B cell (primary cell): Measurements from ENCODE around the gene LBHD1.

Experiments used
- EZH2 ChIP-seq: IDR thresholded peaks from 2 replicates; pipeline ENCODE4 v1.6.1; 2012; ENCODE audit warnings: borderline replicate concordance, low read depth, mild to moderate bottlenecking, moderate library complexity, low read length; ENCODE audit not compliant: insufficient read depth, poor library complexity, severe bottlenecking
- TF ChIP-seq, protein P1 (sequence below): fragments of 200-600 bp; IDR thresholded peaks from one replicate; pipeline ENCODE4 v1.8.0; 2022; ENCODE audit warnings: antibody characterized with exemption, mild to moderate bottlenecking

DNA sequence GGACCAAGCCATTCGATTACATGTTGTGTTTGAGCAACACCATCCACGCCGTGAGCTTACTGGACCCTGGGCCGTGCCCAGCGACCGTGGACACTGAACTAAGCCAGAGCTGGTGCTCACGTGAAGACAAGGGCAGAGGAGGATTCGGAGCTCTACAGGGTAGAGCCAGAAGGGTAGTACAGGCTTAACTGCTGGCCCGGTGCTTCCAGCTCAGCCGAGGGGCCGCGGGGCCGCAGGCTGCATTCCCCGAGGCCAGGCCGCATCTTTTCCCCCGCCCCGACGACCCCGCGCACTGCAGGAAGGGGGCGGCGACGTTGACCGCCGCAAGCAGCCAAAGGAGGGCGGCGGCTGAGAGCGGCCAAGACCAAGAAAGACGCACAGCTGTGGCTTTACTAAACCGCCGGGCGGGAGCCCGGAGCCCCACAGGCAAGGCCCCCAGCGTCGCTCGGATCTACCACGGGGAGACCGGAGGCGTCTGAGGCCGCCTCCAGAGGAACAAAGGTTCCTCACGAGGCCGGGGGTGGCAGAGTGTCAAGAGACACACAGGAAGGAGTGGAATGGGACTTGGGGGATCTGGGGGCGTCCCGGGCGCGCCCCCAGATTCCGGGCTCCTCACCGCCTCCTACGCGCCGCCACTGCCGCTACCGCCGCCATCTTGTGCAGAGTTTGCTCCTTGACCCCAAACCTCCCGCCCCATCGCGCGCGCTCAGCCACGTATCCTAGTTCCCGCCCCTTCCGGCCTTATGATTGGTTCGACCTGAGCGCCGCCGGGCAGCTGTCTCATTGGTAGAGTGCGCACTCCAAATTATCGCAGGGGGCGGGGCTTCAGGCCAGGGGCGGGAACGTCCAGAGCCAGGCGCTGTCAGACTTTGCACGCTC is 25.9 kb downstream of the LBHD1 start, which contains the start of gene GANAB:
- TF ChIP-seq, protein P1, sequence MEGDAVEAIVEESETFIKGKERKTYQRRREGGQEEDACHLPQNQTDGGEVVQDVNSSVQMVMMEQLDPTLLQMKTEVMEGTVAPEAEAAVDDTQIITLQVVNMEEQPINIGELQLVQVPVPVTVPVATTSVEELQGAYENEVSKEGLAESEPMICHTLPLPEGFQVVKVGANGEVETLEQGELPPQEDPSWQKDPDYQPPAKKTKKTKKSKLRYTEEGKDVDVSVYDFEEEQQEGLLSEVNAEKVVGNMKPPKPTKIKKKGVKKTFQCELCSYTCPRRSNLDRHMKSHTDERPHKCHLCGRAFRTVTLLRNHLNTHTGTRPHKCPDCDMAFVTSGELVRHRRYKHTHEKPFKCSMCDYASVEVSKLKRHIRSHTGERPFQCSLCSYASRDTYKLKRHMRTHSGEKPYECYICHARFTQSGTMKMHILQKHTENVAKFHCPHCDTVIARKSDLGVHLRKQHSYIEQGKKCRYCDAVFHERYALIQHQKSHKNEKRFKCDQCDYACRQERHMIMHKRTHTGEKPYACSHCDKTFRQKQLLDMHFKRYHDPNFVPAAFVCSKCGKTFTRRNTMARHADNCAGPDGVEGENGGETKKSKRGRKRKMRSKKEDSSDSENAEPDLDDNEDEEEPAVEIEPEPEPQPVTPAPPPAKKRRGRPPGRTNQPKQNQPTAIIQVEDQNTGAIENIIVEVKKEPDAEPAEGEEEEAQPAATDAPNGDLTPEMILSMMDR, result no peak
- no peak for TF ChIP-seq EZH2
